H1 (cell line): ENCODE results near the gene OR51B5.

Experiments used
- CREB1 ChIP-seq: IDR thresholded peaks from 2 replicates; pipeline ENCODE4 v1.6.1; 2012; ENCODE audit warnings: inconsistent platforms
- CTCF ChIP-seq, 3 experiments: IDR thresholded peaks; 1 replicate in 2 of 3; 2 replicates in 1 of 3; pipeline versions ENCODE4 v1.5.1 to v1.6.1; 2011; ENCODE audit warnings: low read length in 3 of 3, mild to moderate bottlenecking in 3 of 3, inconsistent platforms in 2 of 3, low read depth in 1 of 3, moderate library complexity in 1 of 3; ENCODE audit not compliant: insufficient read depth in 1 of 3; ENCODE audit errors: control extremely low read depth in 1 of 3

GRCh38 chr11:5363679-5364078 lies 20.4 kb upstream of the OR51B5 start:
- TF ChIP-seq CREB1 (no peak), CTCF (IDR thresholded peaks at IDR 0.05; ENCODE audit: control extremely low read depth in 1 of 3, insufficient read depth in 1 of 3, low read depth in 1 of 3, low read length in 3 of 3) (no peak)
